ENCODE results near the gene HTR1B.
A peak's percentile ranks its signal among the peaks of the same experiment; 100 is the strongest.

The HTR1B gene

GRCh38 chr6:77463308-77463860 lies at the start of gene HTR1B:
HTR1B (minus strand) TSS chr6:77463491; CDS start chr6:77463403, 88 bp downstream.
- H3K27ac ChIP-seq, result no peak within 1 kb of the TSS
- DNase-seq (ENCODE audit: low read depth, low spot score), result no peak

GRCh38 chr6:77512554-77512953 lies 49.3 kb upstream of the HTR1B start:
- no peak overlapping the region for H3K27ac ChIP-seq
- DNase-seq (ENCODE audit: low read depth, low spot score), result no peak

- no peak overlapping the region for H3K27ac ChIP-seq
- DNase-seq (ENCODE audit: low read depth, low spot score), result no peak
Observed at GRCh38 chr6:77511860-77512259, 48.6 kb upstream of the HTR1B start.

- peak; percentile 96 for DNase-seq (ENCODE audit: low read depth, low spot score)
- H3K27ac ChIP-seq, result peak overlapping the region; percentile 44
Observed at GRCh38 chr6:77502981-77503380, 39.7 kb upstream of the HTR1B start.

GRCh38 chr6:77492530-77492929 lies 29.2 kb upstream of the HTR1B start:
- peak; percentile 12 for DNase-seq (ENCODE audit: low read depth, low spot score)

GRCh38 chr6:77487808-77488425 lies 24.6 kb upstream of the HTR1B start:
- H3K27ac ChIP-seq, result no peak overlapping the region
- no peak for DNase-seq (ENCODE audit: low read depth, low spot score)

More at GRCh38 chr6:77492530-77492929, 29.2 kb upstream of the HTR1B start:
- H3K27ac ChIP-seq, result no peak overlapping the region

GRCh38 chr6:77482981-77483380 lies 19.7 kb upstream of the HTR1B start:
- DNase-seq (ENCODE audit: low read depth, low spot score), result no peak
- no peak overlapping the region for H3K27ac ChIP-seq

GRCh38 chr6:77474973-77475372 lies 11.7 kb upstream of the HTR1B start:
- DNase-seq (ENCODE audit: low read depth, low spot score), result no peak
- H3K27ac ChIP-seq, result no peak overlapping the region

- no peak for DNase-seq (ENCODE audit: low read depth, low spot score)
- no peak overlapping the region for H3K27ac ChIP-seq
Observed at GRCh38 chr6:77474286-77474956, 11.1 kb upstream of the HTR1B start.

- no peak for DNase-seq (ENCODE audit: low read depth, low spot score)
- H3K27ac ChIP-seq, result no peak overlapping the region
Observed at GRCh38 chr6:77470983-77471382, 7.7 kb upstream of the HTR1B start.

- no peak overlapping the region for H3K27ac ChIP-seq
- no peak for DNase-seq (ENCODE audit: low read depth, low spot score)
Observed at GRCh38 chr6:77468939-77469338, 5.6 kb upstream of the HTR1B start.

- H3K27ac ChIP-seq, result peak overlapping the region; percentile 51
- peak; percentile 68 for DNase-seq (ENCODE audit: low read depth, low spot score)
Observed at GRCh38 chr6:77466451-77467437, 3.5 kb upstream of the HTR1B start.

GRCh38 chr6:77466055-77466450 lies 2.8 kb upstream of the HTR1B start:
- peak overlapping the region; percentile 51 for H3K27ac ChIP-seq
- DNase-seq (ENCODE audit: low read depth, low spot score), result no peak

GRCh38 chr6:77464495-77464867 lies 1.2 kb upstream of the HTR1B start:
- DNase-seq (ENCODE audit: low read depth, low spot score), result no peak
- no peak overlapping the region for H3K27ac ChIP-seq

- no peak overlapping the region for H3K27ac ChIP-seq
Observed at GRCh38 chr6:77463861-77464494, 687 bp upstream of the HTR1B start.

GRCh38 chr6:77462359-77463307 lies 658 bp downstream of the HTR1B start:
- DNase-seq (ENCODE audit: low read depth, low spot score), result no peak
- no peak overlapping the region for H3K27ac ChIP-seq

More at GRCh38 chr6:77463861-77464494, 687 bp upstream of the HTR1B start:
- DNase-seq (ENCODE audit: low read depth, low spot score), result no peak

- no peak overlapping the region for H3K27ac ChIP-seq
- DNase-seq (ENCODE audit: low read depth, low spot score), result no peak
Observed at GRCh38 chr6:77461796-77462195, 1.5 kb downstream of the HTR1B start.

GRCh38 chr6:77458421-77458820 lies 4.9 kb downstream of the HTR1B start:
- H3K27ac ChIP-seq, result no peak overlapping the region
- DNase-seq (ENCODE audit: low read depth, low spot score), result no peak
